Activated T-cell treated with anti-CD3 and anti-CD28 coated beads for 1 hour (primary cell): ENCODE results near the gene HBD.

Source experiments
- DNase-seq: peaks from one replicate; pipeline ENCODE4 v3.0.0-alpha.2; 2020; ENCODE audit warnings: low read depth

HBD gene

DNA sequence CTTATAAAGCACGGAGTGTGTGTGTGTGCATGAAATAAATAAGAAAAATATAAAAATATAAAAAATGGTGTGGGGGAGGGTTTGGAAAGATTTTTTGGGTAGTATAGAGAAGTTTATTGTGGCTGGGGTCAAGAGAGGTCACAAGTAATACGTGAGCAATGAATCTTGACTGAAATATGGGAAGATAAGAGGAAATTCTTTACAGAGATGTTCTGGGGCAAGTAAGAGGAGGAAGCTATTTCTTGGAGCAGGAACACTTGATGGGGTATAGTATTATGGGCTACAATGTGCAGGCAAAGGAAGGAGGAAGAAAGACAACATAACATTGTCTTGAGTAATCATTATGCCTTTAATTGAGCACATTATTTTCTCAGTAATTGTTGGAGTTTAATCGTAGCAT lies 2.1 kb downstream of the HBD start:
- no peak for DNase-seq

DNA sequence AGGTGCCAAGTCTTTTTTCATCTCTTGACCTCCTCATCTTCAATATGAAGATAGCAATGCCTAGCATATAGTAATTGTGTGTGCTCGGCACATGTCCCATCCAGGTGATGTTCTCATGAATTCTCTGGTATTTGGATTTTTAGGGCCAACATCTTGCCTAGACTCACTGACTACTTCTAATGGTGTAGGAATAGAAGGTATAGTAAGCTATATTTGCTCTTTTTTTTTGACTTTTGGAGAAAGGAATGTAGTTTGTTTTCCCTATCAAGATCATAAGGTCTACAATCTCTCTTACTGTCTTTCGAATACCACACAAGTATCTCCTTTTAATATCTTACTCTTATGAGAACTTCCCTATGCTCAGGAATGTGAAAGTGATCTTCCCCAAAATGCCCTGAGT lies 3.2 kb downstream of the HBD start:
- no peak for DNase-seq

DNA sequence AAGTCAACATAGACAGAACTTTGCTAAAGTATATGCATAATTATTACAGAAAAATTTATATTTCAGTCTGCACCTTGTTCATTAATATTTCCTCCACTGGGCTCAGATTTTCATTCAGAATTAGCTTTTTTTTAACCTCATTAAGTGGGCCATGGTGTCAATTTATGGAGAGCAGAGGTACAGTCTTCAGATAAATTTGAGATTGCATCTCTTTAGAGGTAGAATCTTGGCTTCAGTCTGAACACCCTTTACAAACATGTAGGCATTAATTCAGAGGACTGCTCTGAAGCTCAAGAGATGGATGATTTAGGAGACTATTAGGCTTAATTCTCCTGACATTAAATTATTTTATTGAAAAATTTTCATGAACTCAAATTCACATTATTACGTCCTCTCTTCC lies 4.0 kb downstream of the HBD start:
- DNase-seq: no peak

DNA sequence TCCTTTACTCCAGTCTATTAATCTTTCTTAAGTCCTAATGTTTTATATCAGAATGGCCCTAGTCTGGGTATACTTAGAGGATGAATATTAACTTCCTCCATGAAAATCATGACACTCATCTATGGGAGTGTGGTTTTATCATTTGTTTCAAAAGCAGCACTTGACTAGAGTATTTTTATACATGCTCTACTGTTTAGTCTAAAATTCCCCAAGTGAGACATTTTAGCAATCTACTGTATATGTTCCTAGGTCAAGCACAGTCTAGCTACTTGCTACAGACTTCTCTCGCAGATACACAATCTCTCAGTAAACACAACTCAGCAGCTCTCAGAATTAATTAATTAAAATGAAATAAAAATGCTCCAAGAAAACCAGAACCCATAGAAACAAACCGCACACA lies 4.5 kb downstream of the HBD start:
- DNase-seq: no peak

DNA sequence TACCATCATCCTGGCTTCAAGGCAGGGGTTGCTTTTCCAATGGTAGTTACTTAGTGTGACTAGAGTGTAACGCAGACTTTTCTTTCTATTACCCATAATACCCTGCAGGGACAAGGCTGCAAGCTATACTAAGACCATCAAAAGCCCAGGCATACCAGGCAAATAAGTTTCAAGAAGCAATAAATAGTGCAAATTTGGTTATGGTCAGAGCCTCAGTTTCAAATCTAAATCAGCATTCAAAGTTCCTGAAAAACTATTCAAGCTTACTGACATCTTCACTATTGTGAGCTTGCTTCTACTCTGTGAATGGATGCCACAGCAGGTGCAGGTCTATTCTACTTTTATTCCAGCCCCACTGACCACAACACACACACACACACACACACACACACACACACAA lies 4.9 kb downstream of the HBD start:
- DNase-seq: no peak

DNA sequence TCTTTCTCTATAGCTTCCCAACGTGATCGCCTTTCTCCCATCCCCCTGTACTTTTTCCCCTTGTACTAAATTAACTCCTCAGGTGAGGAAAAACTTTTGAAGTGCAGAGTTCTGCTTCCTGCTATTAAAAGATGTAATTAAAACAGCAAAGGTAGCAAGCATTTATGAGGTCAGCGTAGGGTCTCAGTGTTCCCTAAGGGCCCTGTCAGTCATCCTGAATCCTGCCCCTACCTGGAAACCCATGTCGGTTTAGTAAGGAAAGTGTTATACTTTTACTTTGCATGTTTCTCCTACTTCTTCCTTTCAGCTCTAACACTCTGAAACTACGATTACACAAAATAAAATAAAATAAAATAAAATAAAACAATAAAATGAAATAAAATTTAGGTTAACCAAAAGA lies 6.2 kb downstream of the HBD start:
- no peak for DNase-seq

- DNase-seq: no peak
These were observed 6.6 kb downstream of the HBD start for GRCh38 chr11:5227681-5228080.

GRCh38 chr11:5226732-5227310 lies 7.5 kb downstream of the HBD start, which contains the start of gene HBB:
HBB (minus strand) TSS chr11:5227071; CDS start chr11:5227021, 50 bp downstream.
- DNase-seq: no peak

GRCh38 chr11:5225480-5225871 lies 8.8 kb downstream of the HBD start:
- no peak for DNase-seq

- DNase-seq: no peak
These were observed 9.5 kb downstream of the HBD start for GRCh38 chr11:5224538-5225479.

DNA sequence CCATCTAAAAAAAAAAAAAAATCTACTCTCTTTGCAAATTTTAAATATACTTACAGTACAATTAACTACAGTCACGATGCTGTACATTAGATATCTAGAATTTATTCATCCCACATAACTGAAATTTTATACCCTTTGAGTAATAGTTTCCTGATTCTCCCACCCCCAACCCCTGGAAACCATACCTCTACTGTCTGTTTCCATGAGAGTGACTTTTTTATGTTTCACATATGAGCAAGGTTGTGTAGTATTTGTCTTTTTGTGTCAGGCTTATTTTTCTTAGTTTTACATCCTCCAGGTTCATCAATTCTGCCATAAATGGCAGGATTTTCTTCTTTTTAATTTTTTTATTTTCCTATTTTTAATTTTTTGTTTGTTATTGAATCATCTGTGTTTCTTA lies 10.6 kb downstream of the HBD start:
- DNase-seq: no peak

- no peak for DNase-seq
These were observed 11.1 kb downstream of the HBD start for GRCh38 chr11:5223146-5223545.

DNA sequence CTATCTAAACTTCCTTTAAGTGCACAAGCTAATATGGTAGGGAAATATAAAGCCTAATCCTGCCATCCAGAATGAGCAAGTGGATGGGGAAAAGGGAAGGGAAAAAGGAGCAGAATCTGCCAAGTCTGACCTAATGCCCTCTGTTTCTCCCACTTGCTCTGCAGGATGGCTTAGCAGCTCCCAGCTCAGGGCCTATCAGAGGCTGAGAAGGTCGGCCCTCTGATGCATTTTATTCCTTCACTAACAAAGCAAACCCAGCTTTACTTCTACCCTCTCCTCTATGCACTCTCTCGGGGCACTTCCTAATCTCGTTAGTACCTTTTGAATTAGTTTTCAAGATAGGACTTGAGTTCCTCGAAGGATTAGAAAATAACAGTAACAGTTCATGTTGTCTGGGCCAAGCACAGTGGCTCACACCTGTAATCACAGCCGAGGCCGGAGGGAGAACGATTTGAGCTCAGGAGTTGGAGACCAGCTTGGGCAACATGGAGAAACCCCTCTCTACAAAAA lies 23.9 kb downstream of the HBD start:
- DNase-seq: no peak

DNA sequence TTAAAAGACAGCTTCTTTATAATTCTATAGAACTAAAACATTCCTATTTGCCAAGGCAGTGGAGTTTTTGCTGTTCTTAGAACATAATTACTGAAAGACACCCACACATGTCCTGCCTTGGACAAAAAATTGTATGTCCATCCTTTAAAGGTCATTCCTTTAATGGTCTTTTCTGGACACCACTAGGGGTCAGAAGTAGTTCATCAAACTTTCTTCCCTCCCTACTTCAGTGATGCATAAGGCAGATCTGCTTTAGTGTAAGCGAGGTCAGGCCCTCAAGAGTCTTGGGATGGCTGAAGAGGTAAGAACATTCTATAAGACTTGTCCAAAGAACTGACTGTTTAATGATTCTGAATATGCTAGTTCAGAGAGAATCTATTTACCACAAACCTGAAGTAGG lies 29.5 kb downstream of the HBD start:
- DNase-seq: no peak

DNA sequence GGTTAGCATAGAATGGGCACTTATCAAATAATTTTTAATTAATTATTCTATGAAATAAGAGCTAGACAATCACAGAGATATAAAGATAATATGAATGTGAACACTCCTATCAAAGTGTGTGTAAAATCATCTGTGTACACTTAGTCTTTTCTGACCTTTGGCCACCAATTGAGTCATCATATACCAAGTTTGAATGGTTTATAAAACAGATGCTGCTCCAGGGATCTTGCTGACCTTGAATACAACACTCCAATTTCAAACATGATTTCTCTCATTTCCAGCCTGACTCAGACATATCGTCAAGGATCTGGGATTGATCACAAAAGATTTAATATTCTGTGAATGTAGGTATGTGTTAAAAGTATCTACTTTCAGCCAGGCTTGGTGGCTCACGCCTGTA lies 30.9 kb downstream of the HBD start:
- DNase-seq: no peak

DNA sequence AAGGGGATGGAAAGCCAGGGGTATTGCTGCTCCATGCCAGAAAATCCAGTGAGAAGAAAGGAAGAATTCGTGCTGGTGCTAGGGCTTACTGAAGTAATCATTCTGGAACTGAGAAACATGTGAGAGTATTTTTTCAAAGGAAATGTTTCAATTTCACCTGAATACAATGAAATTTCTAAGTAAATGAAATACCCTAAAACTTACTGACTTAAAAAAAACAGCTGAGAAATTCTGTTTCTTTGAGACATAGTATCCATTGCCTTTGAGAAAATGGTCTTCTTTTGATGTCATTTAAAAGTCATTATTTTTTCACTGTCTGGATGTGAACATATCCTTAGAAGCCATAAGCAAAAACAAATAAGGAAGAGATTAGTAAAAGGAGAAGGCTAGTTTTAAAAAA lies 33.7 kb downstream of the HBD start, which contains the start of gene OR51V1:
OR51V1 (minus strand) TSS at position 101 of the 400 bp plus-strand sequence; CDS start at position 101, 0 bp downstream.
- DNase-seq: no peak

DNA sequence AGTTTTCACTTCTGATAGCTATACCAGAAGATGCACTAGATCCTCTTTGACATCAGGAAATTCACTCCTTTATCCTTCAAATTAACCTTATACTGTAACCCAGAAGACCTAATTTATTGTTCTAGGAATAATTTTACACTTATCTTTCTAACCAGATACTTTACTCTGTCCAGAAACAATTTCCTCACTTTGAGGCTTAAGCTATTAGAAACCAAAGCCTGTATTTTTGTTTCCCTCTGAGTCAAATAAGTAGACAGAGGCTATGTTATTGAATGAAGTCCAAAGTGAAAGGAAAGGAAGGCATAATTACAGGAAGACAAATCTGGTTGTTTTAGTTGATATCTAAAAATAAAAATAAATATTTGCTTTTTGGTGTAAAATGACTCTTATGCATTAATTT lies 36.0 kb downstream of the HBD start:
- no peak for DNase-seq

DNA sequence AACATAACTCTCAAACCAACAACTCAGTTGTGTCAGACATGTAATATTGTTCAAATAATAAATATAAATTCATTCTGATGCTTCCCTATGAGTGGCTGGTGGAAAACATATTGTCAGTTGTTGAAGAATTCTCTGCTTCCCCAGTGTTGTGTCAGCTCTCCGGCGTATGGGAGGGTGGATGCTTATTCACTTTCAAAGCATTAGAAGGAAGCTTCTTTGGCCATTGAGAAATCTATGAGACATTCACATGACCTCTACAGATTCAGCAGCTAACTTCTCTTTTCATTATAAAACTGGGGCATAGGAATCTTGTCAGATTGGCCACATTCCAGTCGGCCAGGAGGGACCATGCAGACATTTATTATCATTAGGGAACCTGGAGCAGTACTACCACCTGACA lies 36.7 kb downstream of the HBD start:
- no peak for DNase-seq

GRCh38 chr11:5196731-5197130 lies 37.6 kb downstream of the HBD start:
- DNase-seq: no peak

- DNase-seq: no peak
These were observed 38.2 kb downstream of the HBD start for GRCh38 chr11:5196067-5196466.

- no peak for DNase-seq
These were observed 41.5 kb downstream of the HBD start for GRCh38 chr11:5192738-5193137.

DNA sequence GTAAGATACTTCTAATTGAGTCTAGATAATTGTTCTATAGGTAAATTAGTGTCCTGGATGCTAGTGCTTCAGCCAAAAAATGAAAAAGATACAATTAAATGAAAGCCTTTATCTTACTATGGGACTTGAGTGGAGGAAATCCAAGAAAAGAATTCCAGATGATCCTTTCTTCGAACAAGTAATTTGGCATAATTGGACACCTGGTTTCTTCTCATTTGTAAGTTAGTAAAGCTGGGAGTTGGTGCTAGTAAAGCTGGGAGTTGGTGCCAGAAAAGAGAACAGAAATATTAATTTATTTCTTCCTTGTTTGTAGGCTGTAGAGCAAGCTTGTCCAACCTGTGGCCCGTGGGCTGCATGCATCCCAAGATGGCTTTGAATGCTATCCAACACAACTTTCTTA lies 46.1 kb downstream of the HBD start:
- DNase-seq: no peak
